HepG2 (cell line): Measurements from ENCODE around the gene SEC63. TPM values are rescaled to one million over a fixed set of nuclear protein-coding genes. Genes with fewer than 3 reads are reported as not detected.

Source experiments
- ATAC-seq: fragments of 200-7000 bp; cut with Tn5 transposase; 3 replicates; pipeline ENCODE4 v1.9.1; 2020; ENCODE audit warnings: mild to moderate bottlenecking, moderate library complexity
- BruUV-seq: library from RNA; stranded (reverse); fragments of 400-500 nt; replicated peaks from 2 replicates; lab custom pipeline; 2021; lab: Mats Ljungman, UMichigan
- CTCF ChIA-PET: fragments of 300-600 bp; formaldehyde crosslinking; extraction: SDS; loops from one replicate; lab custom pipeline; 2021; ENCODE audit warnings: low total read pairs, inconsistent platforms, low intra/inter-chr PET ratio; lab: Yijun Ruan, JAX
- POLR2A ChIA-PET: fragments of 350-600 bp; sonication (Branson Sonifier 250); formaldehyde crosslinking; loops from one replicate; lab custom pipeline; 2020; ENCODE audit warnings: antibody characterized with exemption, inconsistent platforms; lab: Yijun Ruan, JAX
- DNase-seq: peaks from one replicate; pipeline ENCODE4 v3.0.0-alpha.2; 2015; ENCODE audit warnings: low spot score
- FAIRE-seq: peaks from 3 replicates; lab custom pipeline; 2011; peaks lifted over from hg19 to GRCh38; lab: Jason Lieb, UNC
- H2AFZ ChIP-seq: one replicate; pipeline ENCODE4 v1.6.1; 2011; ENCODE audit warnings: low read length, inconsistent platforms
- H3K27ac ChIP-seq: fragments of 300-600 bp; 3 replicates; pipeline ENCODE4 v1.8.0; 2011; ENCODE audit warnings: mixed run types, mild to moderate bottlenecking, mixed read lengths, low read length, inconsistent platforms; ENCODE audit not compliant: insufficient read depth; ENCODE audit errors: extremely low read length
- H3K27me3 ChIP-seq, 2 experiments: fragments of 200-600 bp in 1 of 2; 2 replicates in 1 of 2; 3 replicates in 1 of 2; pipeline versions ENCODE4 v1.6.0 to v1.8.0; 2011; ENCODE audit warnings: low read length in 2 of 2, mild to moderate bottlenecking in 2 of 2, moderate library complexity in 2 of 2, inconsistent platforms in 1 of 2; ENCODE audit not compliant: insufficient read depth in 2 of 2, control insufficient read depth in 1 of 2
- H3K36me3 ChIP-seq, 2 experiments: fragments of 200-600 bp in 1 of 2; replicated peaks in 1 of 2; 2 replicates in 1 of 2; 3 replicates in 1 of 2; pipeline versions ENCODE4 v1.5.1 to v1.8.0; 2011; ENCODE audit warnings: low read length in 2 of 2, inconsistent platforms in 1 of 2; ENCODE audit not compliant: insufficient read depth in 2 of 2, control insufficient read depth in 1 of 2
- H3K4me1 ChIP-seq: 2 replicates; pipeline ENCODE4 v1.5.1; 2012; ENCODE audit warnings: low read length, inconsistent platforms; ENCODE audit not compliant: insufficient read depth
- H3K4me2 ChIP-seq: 2 replicates; pipeline ENCODE4 v1.6.0; 2011; ENCODE audit warnings: low read depth, low read length, inconsistent platforms
- H3K4me3 ChIP-seq, 3 experiments: fragments of 200-600 bp in 1 of 3; sonication (generic), shearing (Covaris generic) in 1 of 3; replicated peaks in 1 of 3; 2 replicates each; pipeline ENCODE4 v1.5.1; 2011 to 2016; ENCODE audit warnings: low read length in 3 of 3, inconsistent platforms in 2 of 3, low read depth in 2 of 3, mild to moderate bottlenecking in 2 of 3, control low read depth in 1 of 3, mixed read lengths in 1 of 3; ENCODE audit not compliant: insufficient read depth in 1 of 3
- H3K79me2 ChIP-seq: one replicate; pipeline ENCODE4 v1.6.1; 2011; ENCODE audit warnings: low read length, inconsistent platforms; ENCODE audit not compliant: insufficient read depth
- H3K9ac ChIP-seq: 2 replicates; pipeline ENCODE4 v1.6.0; 2011; ENCODE audit warnings: mild to moderate bottlenecking, low read depth, low read length, inconsistent platforms; ENCODE audit not compliant: insufficient read depth
- H3K9me3 ChIP-seq: 2 replicates; pipeline ENCODE4 v1.5.1; 2012; ENCODE audit warnings: mild to moderate bottlenecking, low read length
- H4K20me1 ChIP-seq: 2 replicates; pipeline ENCODE4 v1.6.0; 2011; ENCODE audit warnings: inconsistent platforms, mild to moderate bottlenecking, low read length, moderate library complexity; ENCODE audit not compliant: insufficient read depth
- FOXO1 ChIP-seq: sonication (generic); formaldehyde crosslinking; IDR thresholded peaks from 2 replicates; pipeline ENCODE4 v1.4.0; 2020; ENCODE audit warnings: missing genetic modification reagents
- FOXP4 ChIP-seq: sonication (generic); formaldehyde crosslinking; IDR thresholded peaks from 2 replicates; pipeline ENCODE4 v1.4.0; 2020; ENCODE audit warnings: missing genetic modification reagents
- HIC2 ChIP-seq: sonication (generic); formaldehyde crosslinking; IDR thresholded peaks from 2 replicates; pipeline ENCODE4 v1.9.0; 2022; ENCODE audit warnings: low read depth, missing genetic modification reagents
- IRF2 ChIP-seq: IDR thresholded peaks from 2 replicates; pipeline ENCODE4 v1.6.1; 2018; ENCODE audit warnings: missing genetic modification reagents, missing compliant biosample characterization
- MIER3 ChIP-seq: IDR thresholded peaks from 2 replicates; pipeline ENCODE4 v1.6.1; 2016; ENCODE audit warnings: missing compliant biosample characterization, borderline replicate concordance
- MXD4 ChIP-seq: IDR thresholded peaks from 2 replicates; pipeline ENCODE4 v1.6.1; 2016; ENCODE audit warnings: mild to moderate bottlenecking, missing biosample characterization, missing genetic modification reagents
- RXRA ChIP-seq: sonication (generic); formaldehyde crosslinking; IDR thresholded peaks from 2 replicates; pipeline ENCODE4 v1.5.1; 2020; ENCODE audit warnings: missing genetic modification reagents
- SIX1 ChIP-seq: sonication (generic); formaldehyde crosslinking; IDR thresholded peaks from 2 replicates; pipeline ENCODE4 v1.4.0; 2020; ENCODE audit warnings: missing genetic modification reagents, borderline replicate concordance
- SOX5 ChIP-seq: IDR thresholded peaks from 2 replicates; pipeline ENCODE4 v1.6.1; 2016; ENCODE audit warnings: borderline replicate concordance
- TCF7 ChIP-seq: sonication (generic); IDR thresholded peaks from 2 replicates; pipeline ENCODE4 v1.6.1; 2016; ENCODE audit warnings: antibody characterized with exemption, low read depth
- TFAP4 ChIP-seq: sonication (generic); IDR thresholded peaks from 2 replicates; pipeline ENCODE4 v1.6.1; 2016; ENCODE audit warnings: low read depth, borderline replicate concordance
- TFE3 ChIP-seq: IDR thresholded peaks from 2 replicates; pipeline ENCODE4 v1.6.1; 2016
- ZNF329 ChIP-seq: sonication (generic); formaldehyde crosslinking; IDR thresholded peaks from 2 replicates; pipeline ENCODE4 v1.9.0; 2021; ENCODE audit warnings: low read depth, mild to moderate bottlenecking, missing genetic modification reagents
- ZNF503 ChIP-seq: sonication (generic); formaldehyde crosslinking; IDR thresholded peaks from 2 replicates; pipeline ENCODE4 v1.4.0; 2020; ENCODE audit warnings: missing genetic modification reagents
- ZNF615 ChIP-seq: sonication (generic); formaldehyde crosslinking; IDR thresholded peaks from 2 replicates; pipeline ENCODE4 v1.5.0; 2020; ENCODE audit warnings: mild to moderate bottlenecking, missing genetic modification reagents, borderline replicate concordance
- ZNF644 ChIP-seq: IDR thresholded peaks from 2 replicates; pipeline ENCODE4 v1.6.1; 2016; ENCODE audit warnings: low read depth
- WGBS: methylation state at CpG from one replicate; pipeline ENCODE4 v1.1.6; 2017; ENCODE audit warnings: low lambda C conversion rate; 5-methylcytosine and 5-hydroxymethylcytosine counted together
- in situ Hi-C: cut with HindIII; loops from 2 replicates; pipeline ENCODE4 v1.10.0; 2017; ENCODE audit warnings: low pct_unique_long_range_greater_than_20kb; ENCODE audit not compliant: extremely low pct_ligation_motif_present
- intact Hi-C: fragments of 100-400 bp; cut with micrococcal nuclease; formaldehyde crosslinking; loops from one replicate; pipeline ENCODE4 v1.10.0; 2022; ENCODE audit not compliant: unreplicated experiment
- polyA plus RNA-seq, 8 experiments: library from polyadenylated mRNA; depleted of rRNA in 3 of 8; stranded (reverse) in 7 of 8; unstranded in 1 of 8; fragments of >200 nt; fragmentation: Illumina TruSeq in 4 of 8; extraction: Trizol in 4 of 8; gene quantifications; 2 replicates each; pipeline versions ENCODE4 v1.2.1 to v1.2.3, GENCODE V29; 2011 to 2016; ENCODE audit warnings: low read depth in 4 of 8, missing spikeins in 1 of 8, mixed read lengths in 1 of 8; ENCODE audit not compliant: insufficient read depth in 1 of 8
- total RNA-seq, 5 experiments: library from RNA; depleted of rRNA; stranded (reverse); fragments of >200 nt; fragmentation: Illumina TruSeq; extraction: Trizol; gene quantifications; 2 replicates each; pipeline ENCODE4 v1.2.3, GENCODE V29; 2016; ENCODE audit warnings: low read depth in 1 of 5

Gene SEC63
- total and polyA plus RNA-seq, 2 of the 13 experiments (the other 11 are each of a cell fraction or from before 2014, with no cell fraction given) = 20.2 to 45.9 TPM

GRCh38 chr6:107932580-107932979 is 25.4 kb downstream of the SEC63 start (continued):
- no peak for TF ChIP-seq TFAP4

- no TSS peak for BruUV-seq
- Histone ChIP-seq H3K4me1 (peaks cover 40% of the 10 kb centered on the region), H3K27ac (no peak overlapping the region), H2AFZ (no peak overlapping the region), H3K4me3 (no peak overlapping the region; a peak in 1 of 6 replicates), H3K36me3 (peaks cover 0 to 22% of the 10 kb centered on the region in 2 experiments; a peak in 3 of 5 replicates), H3K9me3 (no peaks in the 10 kb centered on the region), H3K79me2 (peaks cover 66% of the 10 kb centered on the region), H3K4me2 (peak overlapping the region; percentile 25; the same call in 1 of the 2 replicates), H3K27me3 (no peaks in the 10 kb centered on the region), H3K9ac (no peak overlapping the region), H4K20me1 (peaks cover 43% of the 10 kb centered on the region)
- ChIA-PET POLR2A (interaction anchor here (0.8 to 2.3 kb wide), 4 partner anchors 8 to 26 kb away, joined by 3 to 13 read pairs (median 5); partner anchors contain the start of gene SEC63), CTCF (no interaction called here)
- intact Hi-C loops (no loop called here), in situ Hi-C loops (no loop called here)
- DNase-seq = peak; percentile 86
- 12% methylated on average over 3 of the region's 3 CpGs for WGBS
- peak; percentile 90 for ATAC-seq
- FAIRE-seq = peak; percentile 92
- peak; percentile 59; the same call in 1 of the 2 replicates for TF ChIP-seq HIC2 (CRISPR knock-in tag)
- TF ChIP-seq RXRA (CRISPR knock-in tag) = peak; percentile 49; the same call in 1 of the 2 replicates
- 0 out of 2 replicates have a peak, but pooled peaks have one; percentile 24 for TF ChIP-seq MIER3 (CRISPR knock-in tag)
- no peak for TF ChIP-seq ZNF615
- peak; percentile 89 for TF ChIP-seq TCF7
- peak; percentile 77; the same call in 1 of the 2 replicates for TF ChIP-seq IRF2 (CRISPR knock-in tag)
- peak; percentile 92 for TF ChIP-seq FOXP4 (CRISPR knock-in tag)
- peak; percentile 64; the same call in 1 of the 2 replicates for TF ChIP-seq ZNF503 (CRISPR knock-in tag)
- no peak for TF ChIP-seq MXD4 (CRISPR knock-in tag)
- no peak for TF ChIP-seq ZNF329 (CRISPR knock-in tag)
- TF ChIP-seq TFE3 = no peak
- TF ChIP-seq SOX5 (CRISPR knock-in tag) = peak; percentile 82
- peak; percentile 67 for TF ChIP-seq SIX1 (CRISPR knock-in tag)
- peak; percentile 98 for TF ChIP-seq ZNF644
- TF ChIP-seq FOXO1 (CRISPR knock-in tag) = peak; percentile 94
Observed at GRCh38 chr6:107931894-107932293, 26.1 kb downstream of the SEC63 start.
